Measurements from ENCODE around the gene RNF123.

RNF123 gene

DNA sequence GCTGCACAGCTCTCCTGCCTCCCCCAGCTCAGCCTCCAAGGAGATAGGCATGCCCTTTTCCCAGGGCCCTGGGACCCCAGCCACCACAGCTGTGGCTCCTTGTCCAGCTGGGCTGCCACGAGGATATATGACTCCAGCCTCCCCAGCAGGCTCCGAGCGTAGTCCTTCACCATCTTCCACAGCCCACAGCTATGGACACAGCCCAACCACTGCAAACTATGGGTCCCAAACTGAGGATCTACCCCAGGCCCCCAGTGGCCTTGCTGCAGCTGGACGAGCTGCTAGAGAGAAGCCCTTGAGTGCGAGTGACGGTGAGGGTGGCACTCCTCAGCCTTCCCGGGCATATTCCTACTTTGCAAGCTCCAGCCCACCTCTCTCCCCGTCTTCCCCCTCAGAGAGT, 35.7 kb upstream of the RNF123 start:
- DNase-seq (ENCODE audit: low spot score) = no peak
- no peaks in the 10 kb centered on the region for H3K36me3 Mint-ChIP-seq (ENCODE audit: low read depth)
- H3K4me3 Mint-ChIP-seq = no peak overlapping the region
- H3K4me1 Mint-ChIP-seq (ENCODE audit: low read depth) = no peaks in the 10 kb centered on the region
- no peaks in the 10 kb centered on the region for H3K27me3 Mint-ChIP-seq (ENCODE audit: low read depth)
- H3K27ac Mint-ChIP-seq = no peak overlapping the region
- no peaks in the 10 kb centered on the region for H3K9me3 Mint-ChIP-seq

DNA sequence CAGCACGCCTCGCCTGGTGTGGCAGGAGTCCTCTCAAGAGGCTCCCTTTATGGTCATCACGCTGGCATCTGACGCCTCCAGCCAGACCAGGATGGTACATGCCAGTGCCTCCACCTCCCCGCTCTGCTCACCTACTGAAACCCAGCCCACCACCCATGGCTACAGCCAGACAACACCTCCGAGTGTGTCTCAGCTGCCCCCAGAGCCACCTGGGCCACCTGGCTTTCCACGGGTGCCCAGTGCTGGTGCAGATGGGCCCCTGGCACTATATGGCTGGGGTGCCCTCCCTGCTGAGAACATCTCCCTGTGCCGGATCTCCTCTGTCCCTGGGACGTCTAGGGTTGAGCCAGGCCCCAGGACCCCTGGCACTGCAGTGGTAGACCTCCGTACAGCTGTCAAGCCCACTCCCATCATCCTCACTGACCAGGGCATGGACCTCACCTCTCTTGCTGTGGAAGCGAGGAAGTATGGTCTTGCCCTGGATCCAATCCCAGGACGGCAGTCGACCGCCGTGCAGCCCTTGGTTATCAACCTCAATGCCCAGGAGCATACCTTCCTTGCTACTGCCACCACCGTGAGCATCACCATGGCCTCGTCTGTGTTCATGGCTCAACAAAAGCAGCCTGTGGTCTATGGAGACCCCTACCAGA, 35.1 kb upstream of the RNF123 start:
- Mint-ChIP-seq H3K27me3 (ENCODE audit: low read depth) (no peaks in the 10 kb centered on the region), H3K27ac (no peak overlapping the region), H3K4me3 (no peak overlapping the region), H3K9me3 (no peaks in the 10 kb centered on the region), H3K4me1 (ENCODE audit: low read depth) (no peaks in the 10 kb centered on the region), H3K36me3 (ENCODE audit: low read depth) (no peaks in the 10 kb centered on the region)
- no peak for DNase-seq (ENCODE audit: low spot score)

DNA sequence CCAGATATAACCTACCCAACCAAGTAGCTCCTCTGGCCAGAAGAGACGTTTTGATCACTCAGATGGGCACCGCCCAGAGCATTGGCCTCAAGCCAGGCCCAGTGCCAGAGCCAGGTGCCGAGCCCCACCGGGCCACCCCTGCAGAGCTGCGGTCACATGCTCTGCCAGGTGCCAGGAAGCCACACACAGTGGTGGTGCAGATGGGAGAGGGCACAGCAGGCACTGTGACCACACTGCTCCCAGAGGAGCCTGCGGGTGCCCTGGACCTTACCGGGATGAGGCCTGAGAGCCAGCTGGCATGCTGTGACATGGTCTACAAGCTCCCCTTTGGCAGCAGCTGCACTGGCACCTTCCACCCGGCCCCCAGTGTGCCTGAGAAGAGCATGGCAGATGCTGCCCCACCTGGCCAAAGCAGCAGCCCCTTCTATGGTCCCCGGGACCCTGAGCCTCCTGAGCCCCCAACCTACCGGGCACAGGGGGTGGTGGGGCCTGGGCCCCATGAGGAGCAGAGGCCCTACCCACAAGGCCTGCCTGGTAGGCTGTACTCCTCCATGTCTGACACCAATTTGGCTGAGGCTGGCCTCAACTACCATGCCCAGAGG, 34.3 kb upstream of the RNF123 start:
- no peak overlapping the region for H3K4me3 Mint-ChIP-seq
- H3K27ac Mint-ChIP-seq = no peak overlapping the region
- DNase-seq (ENCODE audit: low spot score) = no peak
- no peaks in the 10 kb centered on the region for H3K36me3 Mint-ChIP-seq (ENCODE audit: low read depth)
- no peaks in the 10 kb centered on the region for H3K4me1 Mint-ChIP-seq (ENCODE audit: low read depth)
- no peaks in the 10 kb centered on the region for H3K27me3 Mint-ChIP-seq (ENCODE audit: low read depth)
- H3K9me3 Mint-ChIP-seq = no peaks in the 10 kb centered on the region

DNA sequence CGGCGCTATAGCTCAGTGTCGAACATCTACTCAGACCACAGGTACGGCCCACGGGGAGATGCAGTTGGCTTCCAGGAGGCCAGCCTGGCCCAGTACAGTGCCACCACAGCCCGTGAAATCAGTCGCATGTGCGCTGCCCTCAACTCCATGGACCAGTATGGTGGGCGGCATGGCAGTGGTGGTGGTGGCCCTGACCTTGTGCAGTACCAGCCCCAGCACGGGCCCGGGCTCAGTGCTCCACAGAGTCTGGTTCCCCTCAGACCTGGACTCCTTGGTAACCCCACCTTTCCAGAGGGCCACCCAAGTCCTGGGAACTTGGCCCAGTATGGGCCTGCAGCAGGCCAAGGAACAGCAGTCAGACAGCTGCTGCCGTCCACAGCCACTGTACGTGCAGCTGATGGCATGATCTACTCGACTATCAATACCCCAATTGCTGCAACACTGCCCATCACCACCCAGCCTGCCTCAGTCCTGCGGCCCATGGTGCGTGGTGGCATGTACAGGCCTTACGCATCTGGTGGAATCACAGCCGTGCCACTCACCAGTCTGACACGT, 33.5 kb upstream of the RNF123 start:
- H3K36me3 Mint-ChIP-seq (ENCODE audit: low read depth) = no peaks in the 10 kb centered on the region
- H3K27me3 Mint-ChIP-seq (ENCODE audit: low read depth) = no peaks in the 10 kb centered on the region
- no peak for DNase-seq (ENCODE audit: low spot score)
- no peaks in the 10 kb centered on the region for H3K9me3 Mint-ChIP-seq
- H3K4me3 Mint-ChIP-seq = no peak overlapping the region
- H3K4me1 Mint-ChIP-seq (ENCODE audit: low read depth) = no peaks in the 10 kb centered on the region
- no peak overlapping the region for H3K27ac Mint-ChIP-seq

DNA sequence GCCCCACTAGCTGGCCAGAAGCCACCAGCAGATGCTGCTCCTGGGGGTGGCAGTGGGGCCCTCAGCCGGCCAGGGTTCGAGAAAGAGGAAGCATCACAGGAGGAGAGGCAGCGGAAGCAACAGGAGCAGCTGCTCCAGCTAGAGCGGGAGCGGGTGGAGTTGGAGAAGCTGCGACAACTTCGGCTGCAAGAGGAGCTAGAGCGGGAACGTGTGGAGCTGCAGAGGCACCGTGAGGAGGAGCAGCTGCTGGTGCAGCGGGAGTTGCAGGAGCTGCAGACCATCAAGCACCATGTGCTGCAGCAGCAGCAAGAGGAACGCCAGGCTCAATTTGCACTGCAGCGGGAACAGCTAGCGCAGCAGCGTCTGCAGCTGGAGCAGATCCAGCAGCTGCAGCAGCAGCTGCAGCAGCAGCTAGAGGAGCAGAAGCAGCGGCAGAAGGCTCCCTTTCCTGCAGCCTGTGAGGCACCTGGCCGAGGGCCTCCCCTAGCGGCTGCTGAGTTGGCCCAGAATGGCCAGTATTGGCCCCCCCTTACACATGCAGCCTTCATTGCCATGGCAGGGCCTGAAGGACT, 32.7 kb upstream of the RNF123 start:
- no peak for DNase-seq (ENCODE audit: low spot score)
- no peak overlapping the region for H3K27ac Mint-ChIP-seq
- no peaks in the 10 kb centered on the region for H3K9me3 Mint-ChIP-seq
- H3K36me3 Mint-ChIP-seq (ENCODE audit: low read depth) = no peaks in the 10 kb centered on the region
- H3K4me3 Mint-ChIP-seq = no peak overlapping the region
- H3K4me1 Mint-ChIP-seq (ENCODE audit: low read depth) = no peaks in the 10 kb centered on the region
- no peaks in the 10 kb centered on the region for H3K27me3 Mint-ChIP-seq (ENCODE audit: low read depth)

DNA sequence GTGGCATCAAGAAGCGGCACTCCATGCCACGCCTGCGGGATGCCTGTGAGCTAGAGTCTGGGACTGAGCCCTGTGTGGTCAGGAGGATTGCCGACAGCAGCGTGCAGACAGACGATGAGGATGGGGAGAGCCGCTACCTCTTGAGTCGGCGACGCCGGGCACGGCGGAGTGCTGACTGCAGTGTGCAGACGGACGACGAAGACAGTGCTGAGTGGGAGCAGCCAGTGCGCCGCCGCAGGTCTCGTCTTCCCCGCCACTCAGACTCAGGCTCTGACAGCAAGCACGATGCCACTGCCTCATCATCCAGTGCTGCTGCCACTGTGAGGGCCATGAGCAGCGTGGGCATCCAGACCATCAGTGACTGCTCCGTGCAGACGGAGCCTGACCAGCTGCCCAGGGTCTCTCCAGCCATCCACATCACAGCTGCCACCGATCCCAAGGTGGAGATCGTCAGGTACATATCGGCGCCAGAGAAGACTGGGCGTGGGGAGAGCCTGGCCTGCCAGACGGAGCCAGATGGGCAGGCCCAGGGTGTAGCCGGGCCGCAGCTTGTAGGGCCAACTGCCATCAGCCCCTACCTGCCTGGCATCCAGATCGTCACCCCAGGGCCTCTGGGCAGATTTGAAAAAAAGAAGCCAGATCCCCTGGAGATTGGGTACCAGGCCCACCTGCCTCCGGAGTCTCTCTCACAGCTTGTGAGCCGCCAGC, 32.0 kb upstream of the RNF123 start:
- H3K9me3 Mint-ChIP-seq = no peaks in the 10 kb centered on the region
- no peaks in the 10 kb centered on the region for H3K36me3 Mint-ChIP-seq (ENCODE audit: low read depth)
- no peaks in the 10 kb centered on the region for H3K27me3 Mint-ChIP-seq (ENCODE audit: low read depth)
- DNase-seq (ENCODE audit: low spot score) = no peak
- no peak overlapping the region for H3K4me3 Mint-ChIP-seq
- no peaks in the 10 kb centered on the region for H3K4me1 Mint-ChIP-seq (ENCODE audit: low read depth)
- no peak overlapping the region for H3K27ac Mint-ChIP-seq

DNA sequence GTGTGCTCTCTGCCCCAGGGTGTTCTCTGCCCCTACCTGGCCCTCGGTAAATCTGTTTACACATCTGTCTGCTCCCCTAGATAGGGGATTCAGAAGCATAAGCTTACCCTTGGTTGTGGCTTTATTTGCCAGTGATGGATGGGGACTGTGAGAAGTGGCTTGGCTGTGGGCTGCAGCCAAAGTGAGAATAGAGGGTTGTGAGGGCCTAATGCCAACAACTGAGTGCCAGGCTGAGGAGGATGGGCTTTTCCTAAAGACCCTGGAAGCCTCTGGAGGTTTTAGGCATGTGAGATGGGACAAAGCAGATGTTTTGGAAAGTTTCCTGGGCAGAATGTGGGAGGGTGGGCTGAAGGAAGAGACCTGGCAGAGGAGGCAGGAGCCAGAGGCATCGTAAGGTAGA, 30.6 kb upstream of the RNF123 start:
- H3K4me1 Mint-ChIP-seq (ENCODE audit: low read depth) = no peaks in the 10 kb centered on the region
- no peaks in the 10 kb centered on the region for H3K27me3 Mint-ChIP-seq (ENCODE audit: low read depth)
- no peak overlapping the region for H3K4me3 Mint-ChIP-seq
- DNase-seq (ENCODE audit: low spot score) = no peak
- no peak overlapping the region for H3K27ac Mint-ChIP-seq
- H3K36me3 Mint-ChIP-seq (ENCODE audit: low read depth) = no peaks in the 10 kb centered on the region
- H3K9me3 Mint-ChIP-seq = no peaks in the 10 kb centered on the region

DNA sequence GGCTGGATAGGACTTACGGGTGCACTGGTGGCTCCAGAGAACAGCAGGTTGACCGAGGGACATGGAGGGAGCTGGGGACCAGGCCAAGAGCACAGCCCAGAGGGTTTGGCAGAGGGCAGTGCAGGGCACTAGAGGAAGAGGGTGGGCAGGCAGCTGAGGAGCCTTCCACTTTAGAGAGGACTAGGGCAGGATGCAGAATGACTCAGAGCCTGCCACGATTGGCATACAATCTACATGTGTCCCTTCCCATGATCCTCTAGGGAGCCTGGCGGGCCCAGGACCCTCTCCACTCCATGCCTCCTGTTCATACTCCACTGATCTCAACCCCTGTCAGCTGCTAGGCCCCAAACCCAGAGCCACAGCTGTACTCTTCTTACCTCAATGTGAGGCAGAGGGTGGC, 29.6 kb upstream of the RNF123 start:
- Mint-ChIP-seq H3K27ac (no peak overlapping the region), H3K27me3 (ENCODE audit: low read depth) (no peaks in the 10 kb centered on the region), H3K4me3 (no peak overlapping the region), H3K9me3 (no peaks in the 10 kb centered on the region), H3K4me1 (ENCODE audit: low read depth) (no peaks in the 10 kb centered on the region), H3K36me3 (ENCODE audit: low read depth) (no peaks in the 10 kb centered on the region)
- no peak for DNase-seq (ENCODE audit: low spot score)

DNA sequence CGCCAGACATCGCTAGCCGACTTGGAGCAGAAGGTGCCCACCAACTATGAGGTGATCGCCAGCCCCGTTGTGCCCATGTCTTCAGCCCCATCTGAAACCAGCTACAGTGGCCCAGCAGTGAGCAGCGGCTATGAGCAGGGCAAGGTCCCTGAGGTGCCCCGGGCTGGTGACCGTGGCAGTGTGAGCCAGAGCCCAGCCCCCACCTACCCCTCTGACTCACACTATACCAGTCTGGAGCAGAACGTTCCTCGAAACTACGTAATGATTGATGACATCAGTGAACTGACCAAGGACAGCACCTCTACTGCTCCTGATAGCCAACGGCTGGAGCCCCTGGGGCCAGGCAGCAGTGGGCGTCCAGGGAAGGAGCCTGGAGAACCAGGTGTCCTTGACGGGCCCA, 28.1 kb upstream of the RNF123 start:
- DNase-seq (ENCODE audit: low spot score) = no peak
- no peaks in the 10 kb centered on the region for H3K36me3 Mint-ChIP-seq (ENCODE audit: low read depth)
- no peaks in the 10 kb centered on the region for H3K27me3 Mint-ChIP-seq (ENCODE audit: low read depth)
- H3K9me3 Mint-ChIP-seq = no peaks in the 10 kb centered on the region
- no peak overlapping the region for H3K27ac Mint-ChIP-seq
- peaks cover 2% of the 10 kb centered on the region for H3K4me1 Mint-ChIP-seq (ENCODE audit: low read depth)
- no peak overlapping the region for H3K4me3 Mint-ChIP-seq

DNA sequence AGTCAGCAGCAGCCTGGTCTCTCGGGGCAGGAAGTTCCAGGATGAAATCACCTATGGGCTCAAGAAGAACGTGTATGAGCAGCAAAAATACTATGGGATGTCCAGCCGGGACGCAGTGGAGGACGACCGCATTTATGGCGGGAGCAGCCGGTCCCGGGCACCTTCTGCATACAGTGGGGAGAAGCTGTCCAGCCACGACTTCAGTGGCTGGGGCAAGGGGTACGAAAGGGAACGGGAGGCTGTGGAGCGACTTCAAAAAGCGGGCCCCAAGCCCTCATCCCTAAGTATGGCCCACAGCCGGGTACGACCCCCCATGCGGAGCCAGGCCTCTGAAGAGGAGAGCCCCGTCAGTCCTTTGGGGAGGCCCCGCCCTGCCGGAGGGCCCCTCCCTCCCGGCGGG, 27.3 kb upstream of the RNF123 start:
- Mint-ChIP-seq H3K9me3 (no peaks in the 10 kb centered on the region), H3K27me3 (ENCODE audit: low read depth) (no peaks in the 10 kb centered on the region), H3K4me3 (no peak overlapping the region), H3K27ac (no peak overlapping the region), H3K36me3 (ENCODE audit: low read depth) (no peaks in the 10 kb centered on the region), H3K4me1 (ENCODE audit: low read depth) (peaks cover 2% of the 10 kb centered on the region)
- no peak for DNase-seq (ENCODE audit: low spot score)

DNA sequence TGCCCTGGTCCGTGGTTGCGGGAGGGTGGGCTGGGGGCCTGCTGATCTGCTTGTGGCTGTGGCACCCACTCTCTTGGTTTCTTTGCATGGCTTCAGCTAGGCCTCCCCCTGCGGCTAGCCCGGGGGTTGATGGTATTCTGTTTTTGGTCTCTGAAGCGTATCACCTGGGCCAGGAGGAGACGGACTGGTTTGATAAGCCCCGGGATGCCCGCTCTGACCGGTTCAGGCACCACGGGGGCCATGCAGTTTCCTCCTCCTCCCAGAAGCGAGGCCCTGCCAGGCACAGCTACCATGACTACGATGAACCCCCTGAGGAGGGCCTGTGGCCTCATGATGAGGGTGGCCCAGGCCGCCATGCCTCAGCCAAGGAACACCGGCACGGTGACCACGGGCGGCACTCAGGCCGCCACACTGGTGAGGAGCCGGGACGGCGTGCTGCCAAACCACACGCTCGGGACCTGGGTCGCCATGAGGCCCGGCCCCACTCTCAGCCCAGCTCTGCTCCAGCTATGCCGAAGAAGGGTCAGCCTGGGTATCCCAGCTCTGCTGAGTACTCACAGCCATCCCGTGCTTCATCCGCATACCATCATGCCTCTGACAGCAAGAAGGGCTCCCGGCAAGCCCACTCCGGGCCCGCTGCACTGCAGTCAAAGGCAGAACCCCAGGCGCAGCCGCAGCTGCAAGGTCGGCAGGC, 26.5 kb upstream of the RNF123 start:
- Mint-ChIP-seq H3K4me1 (ENCODE audit: low read depth) (peaks cover 2% of the 10 kb centered on the region), H3K27me3 (ENCODE audit: low read depth) (no peaks in the 10 kb centered on the region), H3K4me3 (no peak overlapping the region), H3K9me3 (no peaks in the 10 kb centered on the region), H3K27ac (no peak overlapping the region), H3K36me3 (ENCODE audit: low read depth) (no peaks in the 10 kb centered on the region)
- DNase-seq (ENCODE audit: low spot score) = no peak

DNA sequence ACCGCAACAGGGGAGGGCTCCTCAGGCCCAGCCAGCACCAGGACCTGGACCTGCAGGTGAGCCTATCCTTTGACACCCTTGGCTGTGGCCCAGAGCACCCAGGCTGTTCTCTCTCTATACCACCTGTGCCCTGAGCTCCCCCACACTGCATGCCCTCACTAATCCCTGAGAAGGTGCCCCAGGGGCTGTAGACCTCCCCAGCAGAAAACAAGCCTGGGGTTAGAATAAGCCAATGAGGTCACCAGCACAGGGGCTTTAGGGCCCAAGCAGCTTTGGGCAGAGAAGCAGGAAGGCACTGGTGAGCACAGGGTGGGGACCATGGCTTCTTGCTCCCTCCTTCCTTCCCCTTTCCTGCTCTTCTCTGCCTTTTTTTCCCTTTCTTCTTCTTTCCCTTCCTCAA, 25.5 kb upstream of the RNF123 start:
- H3K27ac Mint-ChIP-seq = no peak overlapping the region
- no peak for DNase-seq (ENCODE audit: low spot score)
- H3K9me3 Mint-ChIP-seq = no peaks in the 10 kb centered on the region
- H3K36me3 Mint-ChIP-seq (ENCODE audit: low read depth) = no peaks in the 10 kb centered on the region
- H3K4me1 Mint-ChIP-seq (ENCODE audit: low read depth) = peaks cover 2% of the 10 kb centered on the region
- no peak overlapping the region for H3K4me3 Mint-ChIP-seq
- H3K27me3 Mint-ChIP-seq (ENCODE audit: low read depth) = no peaks in the 10 kb centered on the region

DNA sequence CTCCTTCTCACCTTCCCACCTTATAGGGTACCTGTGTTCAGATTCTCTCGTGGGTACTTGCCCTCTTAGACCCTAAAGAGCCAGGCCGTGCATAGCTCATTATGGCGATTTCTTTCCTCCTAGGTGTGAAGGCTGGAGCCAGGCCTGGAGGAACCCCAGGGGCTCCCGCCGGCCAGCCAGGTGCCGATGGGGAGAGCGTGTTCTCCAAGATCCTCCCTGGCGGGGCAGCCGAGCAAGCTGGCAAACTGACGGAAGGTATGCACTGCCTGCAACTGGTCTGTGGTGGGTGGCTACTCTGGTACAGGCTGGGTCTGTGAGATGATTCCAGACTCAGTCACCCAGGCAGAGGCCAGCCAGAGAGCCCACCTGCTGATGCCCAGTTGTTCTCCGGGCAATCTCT, 25.1 kb upstream of the RNF123 start:
- Mint-ChIP-seq H3K4me3 (no peak overlapping the region), H3K36me3 (ENCODE audit: low read depth) (no peaks in the 10 kb centered on the region), H3K27ac (no peak overlapping the region), H3K4me1 (ENCODE audit: low read depth) (peaks cover 2% of the 10 kb centered on the region), H3K27me3 (ENCODE audit: low read depth) (no peaks in the 10 kb centered on the region), H3K9me3 (no peaks in the 10 kb centered on the region)
- no peak for DNase-seq (ENCODE audit: low spot score)
